HepG2 (cell line): ENCODE results near the gene TTC22. TPM values are rescaled to one million over a fixed set of nuclear protein-coding genes. Genes with fewer than 3 reads are reported as not detected.

Experiments
- ATAC-seq: fragments of 200-7000 bp; cut with Tn5 transposase; 3 replicates; pipeline ENCODE4 v1.9.1; 2020; ENCODE audit warnings: mild to moderate bottlenecking, moderate library complexity
- BruUV-seq: library from RNA; stranded (reverse); fragments of 400-500 nt; replicated peaks from 2 replicates; lab custom pipeline; 2021; lab: Mats Ljungman, UMichigan
- CTCF ChIA-PET: fragments of 300-600 bp; formaldehyde crosslinking; extraction: SDS; loops from one replicate; lab custom pipeline; 2021; ENCODE audit warnings: low total read pairs, inconsistent platforms, low intra/inter-chr PET ratio; lab: Yijun Ruan, JAX
- POLR2A ChIA-PET: fragments of 350-600 bp; sonication (Branson Sonifier 250); formaldehyde crosslinking; loops from one replicate; lab custom pipeline; 2020; ENCODE audit warnings: antibody characterized with exemption, inconsistent platforms; lab: Yijun Ruan, JAX
- DNase-seq: peaks from one replicate; pipeline ENCODE4 v3.0.0-alpha.2; 2015; ENCODE audit warnings: low spot score
- FAIRE-seq: peaks from 3 replicates; lab custom pipeline; 2011; peaks lifted over from hg19 to GRCh38; lab: Jason Lieb, UNC
- H2AFZ ChIP-seq: one replicate; pipeline ENCODE4 v1.6.1; 2011; ENCODE audit warnings: low read length, inconsistent platforms
- H3K27ac ChIP-seq: fragments of 300-600 bp; 3 replicates; pipeline ENCODE4 v1.8.0; 2011; ENCODE audit warnings: mixed run types, mild to moderate bottlenecking, mixed read lengths, low read length, inconsistent platforms; ENCODE audit not compliant: insufficient read depth; ENCODE audit errors: extremely low read length
- H3K27me3 ChIP-seq, 2 experiments: fragments of 200-600 bp in 1 of 2; 2 replicates in 1 of 2; 3 replicates in 1 of 2; pipeline versions ENCODE4 v1.6.0 to v1.8.0; 2011; ENCODE audit warnings: low read length in 2 of 2, mild to moderate bottlenecking in 2 of 2, moderate library complexity in 2 of 2, inconsistent platforms in 1 of 2; ENCODE audit not compliant: insufficient read depth in 2 of 2, control insufficient read depth in 1 of 2
- H3K36me3 ChIP-seq, 2 experiments: fragments of 200-600 bp in 1 of 2; replicated peaks in 1 of 2; 2 replicates in 1 of 2; 3 replicates in 1 of 2; pipeline versions ENCODE4 v1.5.1 to v1.8.0; 2011; ENCODE audit warnings: low read length in 2 of 2, inconsistent platforms in 1 of 2; ENCODE audit not compliant: insufficient read depth in 2 of 2, control insufficient read depth in 1 of 2
- H3K4me1 ChIP-seq: 2 replicates; pipeline ENCODE4 v1.5.1; 2012; ENCODE audit warnings: low read length, inconsistent platforms; ENCODE audit not compliant: insufficient read depth
- H3K4me2 ChIP-seq: 2 replicates; pipeline ENCODE4 v1.6.0; 2011; ENCODE audit warnings: low read depth, low read length, inconsistent platforms
- H3K4me3 ChIP-seq, 3 experiments: fragments of 200-600 bp in 1 of 3; sonication (generic), shearing (Covaris generic) in 1 of 3; replicated peaks in 1 of 3; 2 replicates each; pipeline ENCODE4 v1.5.1; 2011 to 2016; ENCODE audit warnings: low read length in 3 of 3, inconsistent platforms in 2 of 3, low read depth in 2 of 3, mild to moderate bottlenecking in 2 of 3, control low read depth in 1 of 3, mixed read lengths in 1 of 3; ENCODE audit not compliant: insufficient read depth in 1 of 3
- H3K79me2 ChIP-seq: one replicate; pipeline ENCODE4 v1.6.1; 2011; ENCODE audit warnings: low read length, inconsistent platforms; ENCODE audit not compliant: insufficient read depth
- H3K9ac ChIP-seq: 2 replicates; pipeline ENCODE4 v1.6.0; 2011; ENCODE audit warnings: mild to moderate bottlenecking, low read depth, low read length, inconsistent platforms; ENCODE audit not compliant: insufficient read depth
- H3K9me3 ChIP-seq: 2 replicates; pipeline ENCODE4 v1.5.1; 2012; ENCODE audit warnings: mild to moderate bottlenecking, low read length
- H4K20me1 ChIP-seq: 2 replicates; pipeline ENCODE4 v1.6.0; 2011; ENCODE audit warnings: inconsistent platforms, mild to moderate bottlenecking, low read length, moderate library complexity; ENCODE audit not compliant: insufficient read depth
- BRCA1 ChIP-seq: sonication (generic); formaldehyde crosslinking; IDR thresholded peaks from 2 replicates; pipeline ENCODE4 v1.4.0; 2020; ENCODE audit warnings: missing genetic modification reagents
- CBFB ChIP-seq: sonication (generic); formaldehyde crosslinking; IDR thresholded peaks from 2 replicates; pipeline ENCODE4 v1.4.0; 2020; ENCODE audit warnings: missing genetic modification reagents
- HNRNPLL ChIP-seq: fragments of 200-400 bp; formaldehyde crosslinking; IDR thresholded peaks from 2 replicates; pipeline ENCODE4 v1.6.1; 2017; ENCODE audit warnings: mild to moderate bottlenecking, low read depth, low read length; ENCODE audit not compliant: poor library complexity, severe bottlenecking
- KDM4B ChIP-seq: sonication (generic); formaldehyde crosslinking; IDR thresholded peaks from 2 replicates; pipeline ENCODE4 v1.4.0; 2020; ENCODE audit warnings: missing genetic modification reagents
- KLF12 ChIP-seq: sonication (generic); formaldehyde crosslinking; IDR thresholded peaks from 2 replicates; pipeline ENCODE4 v1.4.0; 2020; ENCODE audit warnings: missing genetic modification reagents, borderline replicate concordance
- KLF13 ChIP-seq: sonication (generic); formaldehyde crosslinking; IDR thresholded peaks from 2 replicates; pipeline ENCODE4 v1.4.0; 2020; ENCODE audit warnings: mild to moderate bottlenecking, missing genetic modification reagents
- PAX8 ChIP-seq: sonication (generic); formaldehyde crosslinking; IDR thresholded peaks from 2 replicates; pipeline ENCODE4 v1.8.0; 2022; ENCODE audit warnings: mild to moderate bottlenecking, missing genetic modification reagents, borderline replicate concordance
- RFX1 ChIP-seq: fragments of 450-650 bp; IDR thresholded peaks from 2 replicates; pipeline ENCODE4 v1.6.1; 2017
- SMAD1 ChIP-seq: sonication (generic); formaldehyde crosslinking; IDR thresholded peaks from 2 replicates; pipeline ENCODE4 v1.4.0; 2020; ENCODE audit warnings: missing genetic modification reagents, low read depth, mild to moderate bottlenecking, borderline replicate concordance
- ZMYM4 ChIP-seq: sonication (generic); formaldehyde crosslinking; IDR thresholded peaks from 2 replicates; pipeline ENCODE4 v1.8.1; 2023; ENCODE audit warnings: mild to moderate bottlenecking, missing genetic modification reagents
- ZNF629 ChIP-seq: sonication (generic); formaldehyde crosslinking; conservative IDR thresholded peaks from 2 replicates; pipeline ENCODE4 v1.5.0; 2020; ENCODE audit warnings: missing genetic modification reagents
- ZSCAN29 ChIP-seq: sonication (generic); formaldehyde crosslinking; conservative IDR thresholded peaks from 2 replicates; pipeline ENCODE4 v1.4.0; 2020; ENCODE audit warnings: mild to moderate bottlenecking, missing genetic modification reagents
- WGBS: methylation state at CpG from one replicate; pipeline ENCODE4 v1.1.6; 2017; ENCODE audit warnings: low lambda C conversion rate; 5-methylcytosine and 5-hydroxymethylcytosine counted together
- in situ Hi-C: cut with HindIII; loops from 2 replicates; pipeline ENCODE4 v1.10.0; 2017; ENCODE audit warnings: low pct_unique_long_range_greater_than_20kb; ENCODE audit not compliant: extremely low pct_ligation_motif_present
- intact Hi-C: fragments of 100-400 bp; cut with micrococcal nuclease; formaldehyde crosslinking; loops from one replicate; pipeline ENCODE4 v1.10.0; 2022; ENCODE audit not compliant: unreplicated experiment
- polyA plus RNA-seq, 8 experiments: library from polyadenylated mRNA; depleted of rRNA in 3 of 8; stranded (reverse) in 7 of 8; unstranded in 1 of 8; fragments of >200 nt; fragmentation: Illumina TruSeq in 4 of 8; extraction: Trizol in 4 of 8; gene quantifications; 2 replicates each; pipeline versions ENCODE4 v1.2.1 to v1.2.3, GENCODE V29; 2011 to 2016; ENCODE audit warnings: low read depth in 4 of 8, missing spikeins in 1 of 8, mixed read lengths in 1 of 8; ENCODE audit not compliant: insufficient read depth in 1 of 8
- total RNA-seq, 5 experiments: library from RNA; depleted of rRNA; stranded (reverse); fragments of >200 nt; fragmentation: Illumina TruSeq; extraction: Trizol; gene quantifications; 2 replicates each; pipeline ENCODE4 v1.2.3, GENCODE V29; 2016; ENCODE audit warnings: low read depth in 1 of 5
- TF ChIP-seq, protein P1 (sequence below): sonication (generic); formaldehyde crosslinking; IDR thresholded peaks from 2 replicates; pipeline ENCODE4 v1.4.0; 2020; ENCODE audit warnings: missing genetic modification reagents
- TF ChIP-seq, protein P2 (sequence below): sonication (generic); formaldehyde crosslinking; IDR thresholded peaks from 2 replicates; pipeline ENCODE4 v1.4.0; 2020; ENCODE audit warnings: mild to moderate bottlenecking, missing genetic modification reagents
- TF ChIP-seq, protein P3 (sequence below): sonication (generic); formaldehyde crosslinking; IDR thresholded peaks from 2 replicates; pipeline ENCODE4 v1.5.1; 2020; ENCODE audit warnings: missing genetic modification reagents, mild to moderate bottlenecking, borderline replicate concordance

TTC22 gene
- total and polyA plus RNA-seq, 2 of the 13 experiments (the other 11 are each of a cell fraction or from before 2014, with no cell fraction given), result not detected

DNA sequence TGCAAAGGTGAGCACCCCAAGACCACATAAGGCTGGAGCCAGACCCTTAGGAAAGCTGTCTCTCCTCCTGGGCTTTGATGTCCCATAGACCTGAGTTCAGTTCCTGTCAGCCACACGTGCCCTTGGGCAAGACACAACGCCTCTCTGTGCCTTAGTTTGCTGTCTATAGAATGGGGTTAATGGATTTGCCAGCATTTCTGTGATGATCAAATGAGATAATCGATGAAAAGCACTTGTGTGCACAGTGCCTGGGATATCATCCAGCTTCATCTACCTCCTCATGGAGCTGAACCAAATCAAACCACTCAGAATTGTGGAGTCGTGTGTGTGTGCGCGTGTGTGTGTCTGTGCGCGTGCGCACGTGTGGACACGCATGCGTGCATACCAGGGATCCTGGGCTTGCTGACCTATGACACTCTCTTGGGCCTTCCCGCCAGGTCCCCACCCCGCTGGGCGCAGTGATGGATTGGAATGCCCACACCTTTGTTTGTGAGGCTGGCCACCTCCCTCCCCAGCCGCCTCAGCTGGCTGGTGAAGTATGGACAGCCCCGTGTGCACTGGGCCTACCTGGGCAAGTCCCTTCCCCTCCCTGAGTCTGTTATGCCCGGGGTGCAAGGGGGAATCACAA is 5.2 kb downstream of the TTC22 start:
- ChIA-PET CTCF (no interaction called here), POLR2A (no interaction called here)
- no peak overlapping the region for H2AFZ ChIP-seq
- no peak overlapping the region for H3K9ac ChIP-seq
- no peak overlapping the region for H3K27ac ChIP-seq
- H3K4me3 ChIP-seq, result no peak overlapping the region
- H3K27me3 ChIP-seq, result no peaks in the 10 kb centered on the region
- H3K9me3 ChIP-seq, result 0 out of 2 replicates have a peak, but pooled peaks cover 7% of the 10 kb centered on the region
- FAIRE-seq, result no peak
- no TSS peak for BruUV-seq
- H3K4me1 ChIP-seq, result peaks cover 62% of the 10 kb centered on the region
- TF ChIP-seq ZMYM4 (no peak), ZNF629 (CRISPR knock-in tag) (peak; percentile 63)
- TF ChIP-seq, protein P1, sequence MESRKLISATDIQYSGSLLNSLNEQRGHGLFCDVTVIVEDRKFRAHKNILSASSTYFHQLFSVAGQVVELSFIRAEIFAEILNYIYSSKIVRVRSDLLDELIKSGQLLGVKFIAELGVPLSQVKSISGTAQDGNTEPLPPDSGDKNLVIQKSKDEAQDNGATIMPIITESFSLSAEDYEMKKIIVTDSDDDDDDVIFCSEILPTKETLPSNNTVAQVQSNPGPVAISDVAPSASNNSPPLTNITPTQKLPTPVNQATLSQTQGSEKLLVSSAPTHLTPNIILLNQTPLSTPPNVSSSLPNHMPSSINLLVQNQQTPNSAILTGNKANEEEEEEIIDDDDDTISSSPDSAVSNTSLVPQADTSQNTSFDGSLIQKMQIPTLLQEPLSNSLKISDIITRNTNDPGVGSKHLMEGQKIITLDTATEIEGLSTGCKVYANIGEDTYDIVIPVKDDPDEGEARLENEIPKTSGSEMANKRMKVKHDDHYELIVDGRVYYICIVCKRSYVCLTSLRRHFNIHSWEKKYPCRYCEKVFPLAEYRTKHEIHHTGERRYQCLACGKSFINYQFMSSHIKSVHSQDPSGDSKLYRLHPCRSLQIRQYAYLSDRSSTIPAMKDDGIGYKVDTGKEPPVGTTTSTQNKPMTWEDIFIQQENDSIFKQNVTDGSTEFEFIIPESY, result peak; percentile 90
- TF ChIP-seq, all 625 proteins: peak for 2
- no peaks in the 10 kb centered on the region for H3K79me2 ChIP-seq
- in situ Hi-C loops, result no loop called here
- no peak overlapping the region; the same call in 1 of the 2 replicates for H3K4me2 ChIP-seq
- DNase-seq, result no peak
- WGBS, result 27% methylated on average over 8 of the region's 18 CpGs
- ATAC-seq, result no peak
- H4K20me1 ChIP-seq, result no peaks in the 10 kb centered on the region
- intact Hi-C loops, result loop anchor here (2.0 kb wide), 1 partner anchor 31 kb away; the partner anchor contains the start of gene PARS2
- no peaks in the 10 kb centered on the region for H3K36me3 ChIP-seq

DNA sequence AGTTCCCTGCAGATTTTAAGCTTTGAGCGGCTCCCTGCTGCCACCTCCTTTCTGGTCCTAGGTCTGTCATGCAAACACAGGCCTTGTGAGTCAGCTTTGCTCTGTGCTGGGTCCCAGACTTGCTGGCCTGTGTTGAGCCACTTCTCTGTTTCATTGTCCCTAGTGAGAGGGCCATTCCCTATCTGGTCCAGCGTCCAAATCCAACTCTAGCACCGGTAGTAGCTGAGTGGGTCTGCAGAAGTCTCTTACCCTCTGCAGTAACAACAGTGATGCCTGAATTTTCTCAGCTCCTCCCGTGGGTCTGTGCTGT is 5.8 kb downstream of the TTC22 start:
- DNase-seq (no peak), FAIRE-seq (no peak), ATAC-seq (peak; percentile 40)
- Histone ChIP-seq H4K20me1 (no peaks in the 10 kb centered on the region), H3K9ac (no peak overlapping the region), H2AFZ (no peak overlapping the region), H3K27ac (no peak overlapping the region), H3K9me3 (0 out of 2 replicates have a peak, but pooled peaks cover 7% of the 10 kb centered on the region), H3K36me3 (no peaks in the 10 kb centered on the region), H3K4me3 (no peak overlapping the region), H3K79me2 (no peaks in the 10 kb centered on the region), H3K4me1 (peaks cover 62% of the 10 kb centered on the region), H3K4me2 (peak overlapping the region; percentile 44), H3K27me3 (no peaks in the 10 kb centered on the region)
- in situ Hi-C loops, result no loop called here
- BruUV-seq, result no TSS peak
- CTCF ChIA-PET, result interaction anchor here (1.5 kb wide), 1 partner anchor 15 kb away, joined by 4 read pairs; no protein-coding TSS in a partner anchor
- POLR2A ChIA-PET, result no interaction called here
- 19% methylated on average over 3 of the region's 4 CpGs for WGBS
- intact Hi-C loops, result loop anchor here (2.0 kb wide), 1 partner anchor 31 kb away; the partner anchor contains the start of gene PARS2
- no peak for TF ChIP-seq KDM4B
- TF ChIP-seq RFX1, result no peak
- TF ChIP-seq, protein P2, sequence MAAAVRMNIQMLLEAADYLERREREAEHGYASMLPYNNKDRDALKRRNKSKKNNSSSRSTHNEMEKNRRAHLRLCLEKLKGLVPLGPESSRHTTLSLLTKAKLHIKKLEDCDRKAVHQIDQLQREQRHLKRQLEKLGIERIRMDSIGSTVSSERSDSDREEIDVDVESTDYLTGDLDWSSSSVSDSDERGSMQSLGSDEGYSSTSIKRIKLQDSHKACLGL (CRISPR knock-in tag), result no peak
- no peak for TF ChIP-seq SMAD1
- no peak for TF ChIP-seq KLF13 (CRISPR knock-in tag)
- no peak for TF ChIP-seq ZSCAN29 (CRISPR knock-in tag)
- TF ChIP-seq CBFB (CRISPR knock-in tag), result no peak
- no peak for TF ChIP-seq KLF12 (CRISPR knock-in tag)
- no peak for TF ChIP-seq BRCA1 (CRISPR knock-in tag)
- TF ChIP-seq, protein P3, sequence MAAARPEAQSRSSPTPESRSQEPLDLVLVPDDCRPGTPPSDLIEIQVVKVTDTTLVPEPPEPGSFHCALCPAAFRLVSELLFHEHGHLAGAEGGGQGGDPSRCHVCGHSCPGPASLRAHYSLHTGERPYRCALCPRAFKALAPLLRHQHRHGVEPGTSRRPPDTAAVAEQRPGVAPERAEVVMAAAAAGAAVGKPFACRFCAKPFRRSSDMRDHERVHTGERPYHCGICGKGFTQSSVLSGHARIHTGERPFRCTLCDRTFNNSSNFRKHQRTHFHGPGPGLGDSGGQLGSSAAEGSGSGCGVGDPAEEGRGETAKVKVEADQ (CRISPR knock-in tag), result no peak
- TF ChIP-seq HNRNPLL, result no peak
- no peak for TF ChIP-seq PAX8
